H1 (cell line): ENCODE data around the gene MAGEC1. TPM values are rescaled to one million over a fixed set of nuclear protein-coding genes. Genes with fewer than 3 reads are reported as not detected.

Source experiments
- ASH2L ChIP-seq: fragments of 200-600, 300-600 bp; sonication (generic); IDR thresholded peaks from one replicate; pipeline ENCODE4 v1.7.1; 2017; ENCODE audit warnings: low read length
- JUN ChIP-seq: IDR thresholded peaks from 2 replicates; pipeline ENCODE4 v1.6.1; 2011; ENCODE audit warnings: low read depth, mild to moderate bottlenecking, improper control_type of control experiment, low read length
- KDM1A ChIP-seq: fragments of 200-600, 300-600 bp; sonication (generic); IDR thresholded peaks from 2 replicates; pipeline ENCODE4 v1.7.1; 2016; ENCODE audit warnings: mild to moderate bottlenecking, low read length, borderline replicate concordance
- NANOG ChIP-seq: IDR thresholded peaks from 2 replicates; pipeline ENCODE4 v1.6.1; 2011; ENCODE audit warnings: low read length, low read depth, mild to moderate bottlenecking, inconsistent platforms; ENCODE audit not compliant: insufficient read depth, poor library complexity, severe bottlenecking
- RBBP5 ChIP-seq: IDR thresholded peaks from 2 replicates; pipeline ENCODE4 v1.7.1; 2012; ENCODE audit warnings: low read depth, mild to moderate bottlenecking, inconsistent platforms, low read length, moderate library complexity, borderline replicate concordance
- SP2 ChIP-seq: IDR thresholded peaks from 2 replicates; pipeline ENCODE4 v1.6.1; 2012; ENCODE audit warnings: mild to moderate bottlenecking, low read length, inconsistent platforms
- TBP ChIP-seq: IDR thresholded peaks from 2 replicates; pipeline ENCODE4 v1.6.1; 2011; ENCODE audit warnings: low read depth, low read length, improper control_type of control experiment
- TCF12 ChIP-seq: IDR thresholded peaks from 2 replicates; pipeline ENCODE4 v1.6.1; 2011; ENCODE audit warnings: low read depth, mild to moderate bottlenecking, low read length
- polyA plus RNA-seq, 7 experiments: library from polyadenylated mRNA; depleted of rRNA in 3 of 7; stranded (reverse) in 5 of 7; unstranded in 2 of 7; fragments of >200 nt in 5 of 7; fragments of 200-250 nt in 2 of 7; gene quantifications; 1 replicate in 5 of 7; 2 replicates in 1 of 7; 4 replicates in 1 of 7; pipeline versions ENCODE4 v1.2.1 to v1.2.3, GENCODE V29; 2011 to 2013; ENCODE audit warnings: missing spikeins in 2 of 7, mixed read lengths in 2 of 7
- total RNA-seq: library from RNA; stranded (reverse); fragmentation: NEBNext Ultra II Directional; extraction: Animal tissue kit (Norgen Biotek cat#: 25700); gene quantifications from 2 replicates; pipeline ENCODE4 v1.2.1, GENCODE V29; 2021

The MAGEC1 gene
- total and polyA plus RNA-seq, 2 of the 8 experiments (the other 6 are each of a cell fraction or from before 2014, with no cell fraction given) = not detected

DNA sequence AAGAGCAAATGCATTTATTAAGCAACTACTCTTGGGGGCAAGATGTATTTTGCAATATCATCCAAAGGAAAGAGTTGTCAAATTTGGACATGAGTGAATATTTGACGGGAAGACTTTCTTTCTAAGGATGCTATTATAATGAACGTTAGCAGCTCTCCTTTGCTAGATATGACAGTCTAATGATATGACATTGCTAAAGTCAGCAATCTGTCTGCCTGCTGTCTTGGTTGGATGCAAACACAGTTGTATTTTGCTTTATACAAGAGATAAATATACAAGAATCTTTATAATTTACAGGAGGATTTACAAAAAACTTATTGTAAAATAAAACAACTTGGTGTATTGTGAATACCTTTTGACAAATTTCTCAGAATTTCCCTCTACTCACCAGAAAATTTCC is 37.5 kb downstream of the MAGEC1 start (continued):
- TF ChIP-seq JUN = no peak
- TF ChIP-seq SP2 = no peak
- no peak for TF ChIP-seq TCF12
- TF ChIP-seq KDM1A = no peak
- TF ChIP-seq RBBP5 = no peak
- TF ChIP-seq TBP = no peak
- TF ChIP-seq ASH2L = no peak
- TF ChIP-seq NANOG = no peak
